GM12891 (cell line): Measurements from ENCODE around the gene HMGCS2. TPM values are rescaled to one million over a fixed set of nuclear protein-coding genes. Genes with fewer than 3 reads are reported as not detected.
A peak's percentile ranks its signal among the peaks of the same experiment; 100 is the strongest.

ENCODE experiments used
- DNase-seq: peaks from one replicate; pipeline ENCODE4 v3.0.0; 2011; ENCODE audit warnings: low spot score; ENCODE audit not compliant: insufficient read length
- FAIRE-seq: peaks from 2 replicates; lab custom pipeline; 2011; peaks lifted over from hg19 to GRCh38; lab: Jason Lieb, UNC
- PAX5 ChIP-seq: IDR thresholded peaks from 2 replicates; pipeline ENCODE4 v1.6.1; 2011; ENCODE audit warnings: low read length, moderate library complexity, mild to moderate bottlenecking; ENCODE audit not compliant: insufficient read depth, severe bottlenecking
- POLR2A ChIP-seq: IDR thresholded peaks from 2 replicates; pipeline ENCODE4 v1.6.1; 2011; ENCODE audit warnings: low read depth, low read length, control low read depth
- POLR2AphosphoS5 ChIP-seq: IDR thresholded peaks from 2 replicates; pipeline ENCODE4 v1.6.1; 2011; ENCODE audit warnings: low read depth, low read length, control low read depth
- POU2F2 ChIP-seq: IDR thresholded peaks from 2 replicates; pipeline ENCODE4 v1.6.1; 2011; ENCODE audit warnings: low read depth, mild to moderate bottlenecking, control low read depth, low read length, moderate library complexity
- SPI1 ChIP-seq: IDR thresholded peaks from 2 replicates; pipeline ENCODE4 v1.6.1; 2011; ENCODE audit warnings: low read depth, low read length, control low read depth
- TAF1 ChIP-seq: IDR thresholded peaks from 2 replicates; pipeline ENCODE4 v1.6.1; 2011; ENCODE audit warnings: low read depth, low read length, control low read depth
- polyA plus RNA-seq: library from polyadenylated mRNA; unstranded; fragments of >200 nt; gene quantifications from one replicate; pipeline ENCODE4 v1.2.1, GENCODE V29; 2012; ENCODE audit warnings: low read depth, missing spikeins, inconsistent platforms; ENCODE audit not compliant: missing spikeins

Gene HMGCS2
- polyA plus RNA-seq: not detected

DNA sequence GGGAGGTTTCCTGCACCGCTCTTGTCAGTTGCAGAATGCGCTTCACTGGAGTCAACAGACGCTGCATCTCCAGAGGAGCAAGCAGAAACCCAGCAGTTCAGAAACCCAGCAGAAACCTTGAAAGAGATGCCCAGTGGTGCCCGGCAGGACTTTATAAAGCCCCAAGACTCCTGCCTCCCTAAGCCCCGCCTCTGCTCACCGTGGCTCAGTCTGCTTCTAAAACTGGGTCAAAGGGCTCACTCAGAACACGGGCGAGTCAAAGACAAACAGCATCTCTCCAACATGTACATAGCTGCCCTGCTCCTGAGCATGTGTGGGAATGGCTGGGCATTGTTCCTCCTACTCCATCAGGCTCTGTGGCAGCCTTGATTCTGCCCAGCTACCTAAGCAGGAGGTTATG, at the start of gene HMGCS2:
HMGCS2 (minus strand) TSS at position 128 of the 400 bp plus-strand sequence; CDS start at position 67, 61 bp downstream.
- FAIRE-seq: no peak
- no peak for DNase-seq
- no peak for TF ChIP-seq POU2F2
- TF ChIP-seq POLR2A: no peak
- no peak for TF ChIP-seq TAF1
- TF ChIP-seq PAX5: no peak
- no peak for TF ChIP-seq POLR2AphosphoS5
- TF ChIP-seq SPI1: no peak

DNA sequence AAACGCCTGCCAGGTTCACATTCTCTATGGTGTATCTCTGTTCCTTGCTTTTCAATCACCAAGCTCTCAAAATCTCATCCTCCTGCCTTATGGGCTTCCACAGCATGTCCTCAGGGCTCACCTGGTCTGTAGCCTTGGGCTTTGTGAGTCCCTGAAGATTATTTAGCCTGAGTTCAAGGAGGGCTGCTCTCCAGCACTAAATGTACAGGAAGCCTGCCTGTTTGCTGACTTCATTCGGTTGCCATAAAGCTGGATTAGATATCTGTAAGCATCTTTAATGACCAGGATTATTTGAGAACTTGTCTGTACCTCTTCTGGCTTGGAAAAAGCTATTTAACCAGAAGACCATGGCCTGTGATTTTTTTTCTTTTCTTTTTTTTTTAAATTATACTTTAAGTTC, 49.5 kb upstream of the HMGCS2 start:
- DNase-seq (no peak), FAIRE-seq (no peak)
- no peak for TF ChIP-seq SPI1
- no peak for TF ChIP-seq TAF1

DNA sequence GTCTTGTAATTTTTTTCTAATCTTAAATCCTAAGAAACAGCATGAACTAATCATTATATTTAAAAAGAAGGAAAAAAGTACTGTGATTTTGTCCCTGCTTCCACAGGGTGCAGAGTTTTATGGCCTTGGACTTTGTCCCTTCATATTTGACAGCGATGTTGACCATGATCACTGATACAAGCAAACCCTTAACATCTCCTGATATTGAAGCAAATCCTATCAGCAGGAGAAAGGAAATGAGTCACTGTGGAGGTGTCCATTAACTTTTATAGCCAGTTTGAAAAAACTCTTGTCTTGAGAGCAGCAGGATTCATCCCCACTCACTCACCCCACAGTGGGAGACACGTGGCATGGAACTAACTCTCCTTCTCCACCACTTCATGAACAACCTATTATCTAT, 47.7 kb upstream of the HMGCS2 start:
- FAIRE-seq (no peak), DNase-seq (no peak)
- TF ChIP-seq POU2F2 (no peak), TAF1 (no peak), POLR2AphosphoS5 (no peak), POLR2A (no peak), SPI1 (no peak), PAX5 (no peak)

DNA sequence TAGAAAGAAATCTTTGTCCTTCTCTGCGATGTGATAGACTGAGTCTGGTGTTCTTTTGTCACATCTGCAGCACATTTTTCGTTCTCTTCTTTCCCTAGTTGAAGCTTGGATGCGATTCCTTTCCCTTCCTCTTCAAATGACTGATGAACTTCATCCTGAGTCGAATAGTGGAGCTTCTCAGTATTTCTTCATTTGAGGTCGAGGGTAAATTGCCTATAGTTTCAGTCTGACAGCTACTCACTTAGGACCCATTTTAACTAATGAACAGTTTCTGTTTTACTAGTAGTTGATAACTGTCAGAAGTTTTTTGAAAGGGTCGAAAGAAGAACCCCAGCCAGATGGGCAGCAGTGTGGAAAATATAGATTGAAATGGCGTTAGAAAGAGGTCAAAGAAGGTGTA, 47.2 kb upstream of the HMGCS2 start:
- no peak for DNase-seq
- TF ChIP-seq POLR2AphosphoS5 (no peak), PAX5 (no peak), SPI1 (no peak), POU2F2 (no peak), TAF1 (no peak), POLR2A (no peak)
- FAIRE-seq: no peak

DNA sequence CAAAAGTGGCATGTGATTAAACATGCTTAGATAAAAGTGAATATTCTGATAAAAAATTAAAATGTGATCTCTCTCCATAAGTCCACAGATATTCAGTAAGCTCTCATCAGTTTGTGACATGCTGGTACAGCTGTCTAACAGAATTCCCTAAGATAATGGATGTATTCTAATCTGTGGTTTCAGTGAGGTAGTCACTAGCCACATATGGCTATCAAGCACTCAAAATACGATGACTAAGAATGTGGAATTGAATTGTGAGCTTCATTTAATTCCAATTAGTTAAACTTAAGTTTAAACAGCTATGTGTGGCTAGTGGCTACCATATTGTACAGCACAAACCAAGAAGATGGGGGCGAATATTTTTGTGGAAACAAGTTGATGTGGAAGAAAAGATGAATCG, 46.7 kb upstream of the HMGCS2 start:
- TF ChIP-seq SPI1 (no peak), PAX5 (no peak), POLR2A (no peak), POU2F2 (no peak)
- FAIRE-seq (no peak), DNase-seq (no peak)

DNA sequence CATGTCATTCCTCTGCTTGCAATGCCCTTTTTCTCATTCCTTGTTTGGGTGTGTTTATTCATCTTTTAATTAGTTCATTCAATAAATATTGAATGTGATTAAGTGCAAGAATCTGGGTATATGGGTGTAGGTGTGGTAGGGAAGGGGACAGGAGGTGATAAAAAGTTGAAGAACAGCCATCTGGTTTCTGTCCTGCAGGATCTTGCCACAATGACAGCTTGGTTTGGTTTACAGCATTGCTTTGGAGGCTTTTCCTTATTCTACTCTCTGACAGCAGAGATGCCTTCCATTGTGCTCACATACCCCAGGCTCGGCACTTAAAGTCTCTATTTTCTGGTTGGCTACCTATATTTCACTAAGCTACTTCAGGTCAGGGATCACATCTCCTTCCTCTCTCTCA, 45.6 kb upstream of the HMGCS2 start:
- DNase-seq: no peak
- TF ChIP-seq PAX5 (no peak), POLR2A (no peak), TAF1 (no peak), SPI1 (no peak), POLR2AphosphoS5 (no peak), POU2F2 (no peak)
- FAIRE-seq: no peak

DNA sequence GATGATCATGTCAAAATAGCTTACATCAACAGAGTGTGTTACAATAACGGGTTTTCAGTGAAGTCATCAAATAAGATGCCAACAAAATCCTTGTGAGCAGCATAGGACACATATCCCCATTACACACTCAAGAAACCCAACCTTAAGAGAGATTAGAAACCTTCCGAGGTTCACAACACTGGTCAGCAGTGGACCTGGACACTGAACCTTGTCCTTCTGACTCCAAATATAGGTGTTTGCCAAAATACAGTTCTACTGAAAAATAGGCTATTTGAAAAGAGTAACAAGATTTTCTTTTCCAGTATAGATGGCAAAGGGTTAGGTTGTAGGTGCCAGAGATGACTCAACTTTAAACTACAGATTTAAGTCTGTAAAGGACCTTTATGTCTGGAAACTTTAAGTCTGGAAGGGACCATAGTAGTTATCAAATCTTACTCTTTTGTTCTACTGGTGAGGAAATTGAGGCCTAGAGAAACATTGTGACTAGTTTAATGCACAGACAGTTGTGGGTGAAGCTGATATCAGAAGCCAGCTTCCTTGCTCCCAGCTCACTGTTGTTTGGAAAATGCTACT, 43.4 kb upstream of the HMGCS2 start:
- no peak for FAIRE-seq
- TF ChIP-seq POU2F2 (no peak), PAX5 (no peak), TAF1 (no peak), SPI1 (no peak), POLR2A (no peak), POLR2AphosphoS5 (no peak)
- DNase-seq: no peak

DNA sequence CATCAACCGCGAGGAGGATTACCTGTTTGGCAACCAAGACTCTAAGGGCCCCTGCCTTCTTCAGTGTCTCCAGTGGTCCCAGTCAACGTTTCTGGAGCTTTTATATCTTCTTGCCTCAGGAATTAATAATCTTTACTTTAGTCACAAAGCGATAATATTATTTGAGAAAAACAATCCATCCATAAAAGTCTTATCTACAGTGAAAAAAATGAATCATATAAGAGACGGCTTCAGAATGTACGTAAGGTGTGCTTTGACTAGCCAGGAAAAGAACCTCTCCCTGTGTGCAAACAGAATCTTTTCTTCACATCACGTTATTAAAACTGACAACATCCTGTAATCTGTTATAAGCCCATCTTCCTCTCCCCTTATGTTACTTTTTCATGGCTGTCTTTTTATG, 42.7 kb upstream of the HMGCS2 start, which contains the start of gene REG4:
REG4 (minus strand) TSS at position 74 of the 400 bp plus-strand sequence. CDS start 2,691 bp downstream, outside the sequence.
- FAIRE-seq: no peak
- no peak for TF ChIP-seq POU2F2
- no peak for TF ChIP-seq PAX5
- no peak for TF ChIP-seq TAF1
- TF ChIP-seq SPI1: no peak
- no peak for TF ChIP-seq POLR2AphosphoS5
- no peak for TF ChIP-seq POLR2A
- no peak for DNase-seq

DNA sequence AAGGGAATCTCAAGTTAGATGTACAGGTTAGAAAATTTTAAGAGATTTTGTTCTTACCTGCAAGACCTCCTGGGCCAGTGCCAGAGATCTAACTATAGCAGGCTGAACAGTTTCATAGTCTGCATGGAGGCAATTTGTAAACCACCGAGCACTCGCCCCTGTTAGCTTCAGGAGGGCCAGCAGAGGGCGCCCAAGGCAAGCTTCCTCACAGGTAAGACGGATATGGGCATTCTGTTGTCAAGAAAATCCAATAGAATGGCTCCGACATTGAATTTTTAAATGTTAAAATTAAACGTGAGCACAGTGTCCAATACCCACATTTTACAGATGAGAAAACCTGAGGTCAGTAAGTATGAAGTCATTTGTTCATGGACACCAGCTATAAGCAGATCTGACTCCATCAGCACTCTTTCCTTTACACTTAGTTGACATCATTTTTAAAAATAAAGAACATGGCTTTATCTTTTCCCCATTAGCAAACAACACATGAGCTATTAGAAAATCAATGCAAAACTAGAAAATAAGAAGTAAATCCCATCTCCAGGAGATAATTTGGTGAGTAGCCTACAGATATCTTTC, 40.4 kb upstream of the HMGCS2 start:
- DNase-seq: peak; percentile 33
- TF ChIP-seq POLR2AphosphoS5 (no peak), SPI1 (no peak), POU2F2 (no peak), TAF1 (no peak), POLR2A (no peak), PAX5 (no peak)
- FAIRE-seq: peak; percentile 50

DNA sequence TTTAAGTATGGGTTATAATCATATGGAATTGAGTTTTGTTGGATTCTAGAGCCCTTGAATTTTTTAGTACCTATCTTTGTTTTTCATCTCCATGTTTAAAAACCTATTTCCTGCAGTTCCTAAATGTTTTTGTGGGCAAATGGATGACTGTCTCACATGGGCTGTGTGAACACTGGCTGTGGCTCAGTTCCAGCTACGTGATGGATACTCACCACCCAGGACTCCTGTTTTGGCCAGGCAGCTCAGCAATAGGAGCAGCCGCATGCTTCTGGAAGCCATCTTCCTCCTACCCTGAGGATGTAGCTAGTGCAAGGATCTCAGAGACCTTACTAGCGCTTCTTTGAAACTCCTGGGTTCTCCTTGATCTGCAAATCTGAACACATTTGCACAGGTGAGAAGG, 39.8 kb upstream of the HMGCS2 start:
- TF ChIP-seq POU2F2: no peak
- no peak for TF ChIP-seq TAF1
- TF ChIP-seq SPI1: no peak
- TF ChIP-seq PAX5: no peak
- TF ChIP-seq POLR2AphosphoS5: no peak
- TF ChIP-seq POLR2A: no peak
- no peak for DNase-seq

More for the DNA sequence above, 39.8 kb upstream of the HMGCS2 start:
- FAIRE-seq: no peak
